NCI-H526 treated with DMSO at 0.1 percent for 48 hours (cell line): ENCODE data around the gene CRYBG1.

Source experiments
- DNase-seq: peaks from one replicate; lab custom pipeline; 2025; lab: John Stamatoyannopoulos, UW

CRYBG1 gene

DNA sequence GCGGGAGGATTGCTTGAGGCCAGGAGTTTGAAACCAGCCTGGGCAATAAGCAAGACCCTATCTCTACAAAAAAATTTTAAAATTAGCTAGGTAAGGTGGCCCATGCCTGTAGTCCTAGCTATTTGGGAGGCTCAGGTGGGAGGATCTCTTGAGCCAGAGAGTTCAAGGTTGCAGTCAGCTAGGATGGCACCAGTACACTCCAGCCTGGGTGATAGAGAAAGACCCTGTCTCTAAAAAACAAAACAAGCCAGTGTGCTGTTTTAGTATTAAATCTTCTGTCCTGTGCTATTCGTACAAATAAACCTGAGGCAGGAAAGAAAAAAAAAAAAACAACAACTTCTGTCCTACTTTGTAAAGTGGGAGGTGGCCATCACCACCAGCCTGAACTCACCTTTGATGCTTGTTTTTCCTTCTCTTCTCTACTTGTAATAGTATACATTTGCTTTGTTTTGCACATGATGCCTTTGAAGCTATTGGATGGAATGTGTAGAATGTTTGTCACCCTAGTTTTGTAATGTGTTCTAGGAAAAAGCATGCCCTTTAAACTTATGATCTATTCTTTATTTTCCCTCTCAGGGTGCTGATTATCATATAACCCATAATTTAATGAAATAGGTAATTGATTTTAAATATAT lies 102.5 kb downstream of the CRYBG1 start:
- DNase-seq = no peak

DNA sequence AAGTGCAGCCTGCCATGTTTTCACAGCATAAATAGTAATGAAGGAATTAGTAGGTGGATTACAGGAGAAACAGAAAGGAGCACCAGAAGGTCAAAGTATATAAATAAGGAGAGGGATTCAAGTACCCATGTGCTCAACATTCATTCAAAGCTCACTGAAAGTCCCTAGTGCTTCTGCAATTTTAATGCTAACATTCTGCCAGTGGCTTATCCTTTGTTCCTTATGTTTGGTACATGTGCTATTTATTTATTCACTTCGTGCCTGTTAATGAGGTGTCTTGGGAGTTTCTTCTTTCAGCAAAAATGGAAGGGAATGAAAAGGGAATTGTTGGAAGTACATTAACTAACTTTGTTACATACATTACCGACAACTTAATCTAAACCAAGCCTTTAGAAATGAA lies 105.7 kb downstream of the CRYBG1 start:
- DNase-seq = no peak

DNA sequence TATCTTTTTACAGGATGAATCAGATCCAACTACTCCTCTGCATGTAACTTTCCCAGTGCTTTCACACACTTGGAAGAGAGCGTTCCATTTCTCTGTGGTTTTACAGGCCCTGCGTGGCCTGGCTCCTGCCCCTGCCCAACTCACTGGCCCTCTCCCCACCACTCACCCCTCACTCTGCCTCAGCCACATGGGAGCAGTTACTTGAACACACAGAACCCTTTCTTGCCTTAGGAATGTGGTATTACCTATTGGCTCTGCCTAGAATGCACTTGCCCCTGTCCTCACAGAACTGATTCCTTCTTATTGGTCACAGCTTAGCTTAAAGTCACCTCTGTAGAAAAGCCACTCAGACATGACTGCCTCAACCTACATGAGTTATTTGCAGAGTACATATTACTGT lies 108.4 kb downstream of the CRYBG1 start:
- no peak for DNase-seq

DNA sequence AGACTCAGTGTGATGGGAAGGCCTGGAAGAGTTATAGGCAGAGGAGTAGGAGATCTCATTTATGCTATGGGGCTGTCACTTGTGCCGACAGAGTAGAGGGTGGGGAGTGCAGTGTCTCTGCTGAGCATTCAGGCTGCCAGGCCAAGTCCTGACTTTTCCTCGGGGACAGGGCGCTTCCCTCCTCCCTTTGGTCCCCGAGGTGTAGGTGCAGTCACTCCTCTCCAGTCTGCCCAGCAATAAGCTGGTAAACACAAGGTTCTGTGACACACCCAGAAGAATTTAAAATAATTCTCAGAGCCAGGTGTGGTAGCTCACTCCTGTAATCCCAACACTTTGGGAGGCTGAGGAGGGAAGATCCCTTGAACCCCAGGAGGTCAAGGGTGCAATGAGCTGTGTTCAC lies 109.4 kb downstream of the CRYBG1 start:
- no peak for DNase-seq

DNA sequence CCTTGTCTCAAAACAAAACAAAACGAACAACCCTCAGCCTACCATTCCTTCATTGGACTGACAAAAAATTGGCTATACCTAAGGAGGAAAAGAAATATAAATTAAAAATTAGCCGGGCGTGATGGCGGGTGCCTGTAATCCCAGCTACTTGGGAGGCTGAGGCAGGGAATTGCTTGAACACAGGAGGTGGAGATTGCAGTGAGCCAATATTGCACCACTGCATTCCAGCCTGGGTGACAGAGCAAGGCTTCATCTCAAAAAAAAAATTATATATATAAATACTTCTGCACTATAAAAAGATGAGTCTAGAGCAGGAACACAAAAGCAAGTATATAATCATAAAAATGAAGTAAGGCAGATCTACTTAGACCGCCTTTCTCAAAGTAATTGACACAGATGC lies 109.8 kb downstream of the CRYBG1 start:
- no peak for DNase-seq

DNA sequence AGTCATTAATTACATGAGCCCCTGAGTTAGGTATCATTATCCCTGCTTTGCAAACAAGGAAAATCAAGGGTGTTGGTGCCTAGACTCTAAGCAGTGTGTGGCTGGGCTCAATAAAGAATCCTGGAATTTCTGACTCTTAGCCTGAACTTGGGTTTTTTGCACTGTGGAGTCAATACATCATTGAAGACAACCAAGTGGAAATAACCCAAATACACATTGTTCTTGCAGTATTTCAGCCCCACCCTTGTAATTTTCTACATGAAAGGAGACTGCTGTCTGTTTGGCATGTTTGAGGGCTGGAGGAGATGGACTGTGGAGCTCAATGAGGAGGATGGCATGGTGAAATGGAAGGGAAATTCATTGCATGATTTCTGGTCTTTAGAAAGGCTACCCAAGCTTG lies 110.3 kb downstream of the CRYBG1 start:
- DNase-seq = no peak

DNA sequence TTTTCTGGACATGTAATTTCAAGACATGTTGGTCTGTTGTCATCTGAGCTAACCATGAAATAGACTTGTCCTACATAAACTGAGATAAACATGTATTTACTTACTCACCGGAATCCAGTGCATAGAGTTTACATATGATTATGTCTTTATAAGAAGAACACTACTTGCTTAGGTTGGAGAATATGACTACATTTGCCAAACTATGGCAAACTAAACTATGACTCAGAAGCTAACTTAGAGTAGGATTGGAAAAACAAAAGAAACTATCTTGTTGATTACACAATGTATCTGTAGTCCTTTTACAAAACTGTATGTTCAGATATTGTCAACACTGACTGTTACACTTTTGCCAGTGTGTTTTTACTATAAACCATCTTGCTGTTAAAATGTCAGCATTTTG lies 113.3 kb downstream of the CRYBG1 start:
- no peak for DNase-seq

DNA sequence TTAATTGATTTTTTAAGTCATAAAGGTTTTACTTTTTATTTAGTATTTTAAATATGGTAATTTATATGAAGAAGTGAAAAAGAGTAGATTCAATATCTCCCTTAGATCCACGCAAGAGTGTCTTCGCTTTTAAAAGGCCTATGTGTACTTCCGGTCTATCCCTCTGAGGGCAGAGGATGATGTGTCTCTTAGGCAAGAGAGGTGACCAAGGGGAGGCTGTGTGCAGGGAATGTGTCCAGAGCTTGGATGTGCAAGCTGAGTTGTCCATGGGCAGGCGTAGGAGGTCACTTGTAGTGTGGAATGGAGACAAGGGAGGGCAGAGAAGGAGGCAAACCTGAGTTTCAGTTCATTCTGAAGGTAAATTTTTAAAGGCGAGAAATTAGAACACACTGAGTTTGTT lies 113.9 kb downstream of the CRYBG1 start:
- no peak for DNase-seq

DNA sequence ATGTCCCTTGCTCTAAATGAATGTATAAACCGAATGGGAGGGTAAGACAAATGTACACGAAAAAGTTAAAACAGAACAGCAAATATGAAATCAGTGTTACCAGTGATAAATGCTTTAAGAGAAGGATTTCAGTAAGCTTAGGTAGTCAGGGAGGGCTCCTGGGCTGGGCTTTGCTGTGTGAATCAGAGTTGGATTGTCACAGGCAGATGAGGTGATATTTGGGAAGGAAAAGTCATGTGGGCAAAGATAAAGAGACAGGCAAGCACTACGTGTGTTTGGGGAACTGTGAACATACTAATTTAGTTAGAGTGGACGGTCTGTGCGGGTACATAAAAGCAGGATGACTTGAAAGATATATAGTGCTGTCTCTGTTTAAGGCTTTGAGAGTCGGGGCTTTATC lies 114.8 kb downstream of the CRYBG1 start:
- no peak for DNase-seq

DNA sequence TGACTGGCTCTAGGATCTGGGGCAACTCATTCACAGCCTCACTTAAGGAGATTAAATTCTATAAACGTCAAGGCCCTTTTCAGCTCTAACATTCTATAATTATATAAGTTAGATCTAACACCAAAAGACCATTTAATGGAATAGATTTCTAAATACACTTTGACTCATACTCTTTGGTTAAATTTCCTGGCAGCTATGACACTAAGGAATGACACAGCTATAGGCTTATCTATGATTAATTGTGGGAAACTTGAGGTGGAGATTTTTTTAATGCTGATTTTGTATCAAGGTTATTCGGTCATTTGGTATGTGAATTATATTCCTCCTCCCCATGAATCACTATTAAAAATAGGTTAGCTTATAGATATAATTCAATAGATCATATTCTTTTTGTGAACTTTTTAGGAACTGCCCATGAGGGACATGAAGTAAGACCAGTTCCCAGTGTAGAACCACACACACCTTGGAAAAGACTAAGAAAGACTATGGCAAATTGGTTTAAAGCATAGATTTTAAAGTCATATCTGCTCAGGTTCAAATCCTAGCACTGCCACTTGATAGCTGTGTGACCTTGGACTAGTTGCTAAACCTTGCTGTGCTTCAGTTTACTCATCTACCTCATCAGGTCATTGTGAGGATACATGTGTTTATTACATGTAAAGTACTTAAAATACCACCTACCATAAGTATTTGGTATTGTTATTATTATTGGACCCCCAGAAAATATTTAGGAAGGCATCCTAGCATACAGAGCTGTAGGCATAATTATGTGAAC lies 116.0 kb downstream of the CRYBG1 start:
- no peak for DNase-seq

DNA sequence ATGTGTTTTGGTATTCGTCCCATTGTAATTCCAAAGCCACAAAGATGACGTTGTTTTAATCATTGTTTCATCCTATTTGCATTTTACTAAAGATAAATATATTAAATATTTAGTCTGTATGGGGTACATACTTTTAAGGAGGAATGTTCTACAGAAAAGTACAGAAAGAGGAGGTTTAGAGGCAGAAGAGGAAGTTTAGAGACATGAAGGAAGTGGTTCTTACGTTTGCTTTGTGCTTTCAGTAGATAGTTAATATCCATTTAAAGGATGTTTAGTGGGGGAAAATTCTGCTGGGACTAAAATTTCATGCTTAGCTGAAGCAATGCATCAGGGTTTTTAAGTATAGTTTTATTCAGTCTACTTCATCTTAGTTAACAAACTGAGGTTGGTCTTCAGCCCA lies 116.6 kb downstream of the CRYBG1 start:
- DNase-seq = no peak

DNA sequence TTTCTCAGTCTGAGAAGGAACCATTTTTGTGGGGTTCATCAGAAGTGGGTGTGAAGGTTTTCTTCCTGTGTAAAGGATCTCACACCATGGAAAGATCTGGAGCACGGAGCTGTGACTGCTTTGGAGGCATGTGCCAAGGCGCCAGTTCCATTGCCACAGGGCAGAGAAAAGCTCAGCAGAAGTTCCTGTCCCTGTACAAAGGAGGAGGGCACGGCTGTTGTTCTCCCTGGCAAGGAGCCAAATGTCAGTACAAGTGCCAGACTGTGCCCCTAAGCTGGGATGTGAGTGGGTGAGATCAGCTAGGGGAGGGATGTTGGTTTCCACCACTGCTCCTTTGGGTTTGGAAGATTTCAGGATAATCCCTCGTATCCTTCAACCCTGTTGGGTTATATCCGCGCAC lies 117.3 kb downstream of the CRYBG1 start:
- no peak for DNase-seq

DNA sequence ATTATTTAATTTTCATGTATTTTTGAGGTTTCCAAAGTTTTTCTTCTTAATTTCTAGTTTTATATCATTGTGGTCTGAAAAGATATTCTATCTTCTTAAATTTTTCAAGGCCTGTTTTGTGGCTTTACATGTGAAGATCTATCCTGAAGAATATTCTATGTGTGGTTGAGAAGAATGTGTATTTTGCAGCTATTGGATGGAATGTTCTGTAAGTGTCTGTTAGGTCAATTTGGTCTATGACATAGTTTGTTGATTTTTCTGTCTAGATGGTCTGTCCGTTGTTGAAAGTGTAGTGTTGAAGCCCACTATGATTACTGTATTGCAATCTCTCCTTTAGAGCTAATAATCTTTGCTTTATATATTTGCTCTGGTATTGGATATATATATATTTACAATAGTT lies 125.7 kb downstream of the CRYBG1 start:
- DNase-seq = no peak

DNA sequence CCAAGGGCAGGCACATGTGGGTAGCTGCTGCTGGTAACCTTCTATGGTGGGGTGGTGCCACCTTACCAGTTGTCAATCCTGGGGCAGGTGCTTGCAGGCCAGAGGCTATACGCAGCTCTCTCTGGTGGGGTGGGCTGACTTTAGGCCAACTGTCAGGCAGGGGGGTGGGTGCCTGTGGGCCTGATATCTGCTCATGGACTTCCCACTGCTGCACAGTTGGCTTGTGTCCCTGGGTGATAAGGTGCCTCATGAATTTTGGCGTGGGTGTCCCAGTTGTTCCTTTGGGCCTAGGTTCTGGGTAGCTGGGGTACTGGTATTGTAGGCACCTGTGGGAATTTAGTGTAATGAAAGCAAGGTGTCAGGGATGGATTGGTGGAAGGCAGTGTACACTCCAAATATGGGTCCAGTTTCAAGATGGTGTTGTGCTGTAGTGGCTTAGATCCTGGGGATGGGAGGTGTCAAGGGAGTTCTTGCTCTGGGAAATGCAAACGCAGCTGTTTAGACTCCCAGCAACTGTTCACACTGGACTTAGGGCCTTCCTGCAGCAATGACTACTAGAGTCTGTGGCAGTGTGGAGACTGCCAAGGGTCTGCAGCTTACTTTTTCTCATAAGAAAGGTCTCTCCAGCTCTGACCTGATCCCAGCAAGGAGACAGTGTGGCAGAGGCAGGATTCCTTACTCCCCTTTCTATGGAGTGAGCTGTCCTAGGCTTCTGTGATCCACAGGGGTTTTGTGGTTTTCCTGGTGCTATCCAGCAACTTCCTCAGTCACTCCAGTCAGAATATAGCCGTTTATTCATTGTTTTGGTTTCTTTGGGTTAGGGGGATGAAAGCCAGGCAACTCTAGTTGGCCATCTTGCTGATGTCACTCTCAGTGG lies 128.2 kb downstream of the CRYBG1 start:
- DNase-seq = no peak

DNA sequence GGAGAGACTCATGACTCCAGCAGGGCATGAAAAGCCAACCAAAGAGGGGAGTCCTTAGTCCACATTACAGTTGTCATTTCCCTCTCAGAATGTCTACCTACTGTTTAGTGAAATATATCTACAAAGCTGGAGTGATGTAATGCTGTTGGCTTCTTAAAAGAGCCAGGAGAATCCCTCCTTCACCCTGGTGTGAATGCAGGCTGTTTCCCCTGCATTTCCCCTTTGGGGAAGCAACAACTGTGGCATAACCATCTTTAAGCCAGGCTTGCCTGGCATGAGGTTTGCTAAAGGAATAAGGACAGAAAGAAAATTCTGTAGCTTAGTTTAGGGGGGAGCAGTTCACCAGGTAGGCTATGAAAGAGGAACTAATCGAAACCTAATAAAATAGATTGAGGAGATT lies 129.5 kb downstream of the CRYBG1 start:
- DNase-seq = no peak

DNA sequence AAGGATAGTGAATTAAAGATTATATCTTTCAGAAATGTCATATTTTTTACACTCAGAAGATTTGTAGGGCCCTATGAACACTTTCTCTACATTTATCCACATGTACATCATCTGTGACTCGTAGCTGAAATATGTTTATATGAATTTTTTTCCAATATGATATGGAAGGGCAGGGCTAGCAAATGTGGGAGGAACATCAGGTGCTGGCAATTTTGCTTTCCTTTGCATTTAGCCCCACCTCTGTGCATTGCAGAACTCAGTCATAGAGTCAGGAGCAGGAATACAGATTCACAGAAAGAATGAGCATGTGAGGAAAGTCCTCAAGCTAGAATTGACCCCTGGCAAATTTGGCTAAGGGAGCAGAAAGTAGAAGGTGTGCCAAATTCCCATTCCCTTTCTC lies 129.9 kb downstream of the CRYBG1 start:
- DNase-seq = no peak

DNA sequence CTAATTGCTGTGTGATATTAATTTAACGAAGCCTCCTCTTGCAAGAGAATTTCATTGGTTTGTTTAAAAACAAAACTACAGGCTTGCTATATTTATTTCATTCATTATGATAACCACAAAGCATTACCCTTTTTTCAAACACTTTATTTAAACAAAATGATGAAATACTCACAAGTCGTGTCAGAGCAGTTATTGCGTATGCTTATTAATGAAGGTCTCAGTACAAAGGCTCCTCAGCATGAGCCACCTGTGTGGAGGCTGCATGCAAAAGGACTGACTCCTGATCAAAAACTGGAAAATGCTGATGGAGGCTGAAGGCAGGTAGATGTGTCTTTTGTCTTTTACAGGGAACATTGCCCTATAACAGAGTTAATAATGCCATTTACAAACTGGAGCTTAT lies 130.5 kb downstream of the CRYBG1 start:
- DNase-seq = no peak

DNA sequence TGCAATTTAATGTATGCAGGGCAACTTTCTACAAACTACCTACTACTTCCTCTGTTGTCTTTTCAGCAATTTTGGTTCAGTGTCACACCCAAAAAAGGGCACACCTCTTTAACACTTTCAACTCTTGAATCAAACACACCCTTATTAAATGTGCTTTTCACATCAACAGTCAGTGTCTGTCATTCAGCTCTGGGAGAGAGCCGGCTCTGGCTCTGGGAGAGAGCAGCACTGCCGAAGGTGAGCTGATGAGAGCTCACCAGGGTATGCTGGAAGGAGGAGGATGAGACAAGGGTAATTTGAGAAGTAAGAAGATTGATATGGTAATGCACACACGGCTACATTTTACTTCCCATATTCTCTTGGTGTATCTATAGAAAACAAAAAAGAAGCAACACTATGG lies 134.5 kb downstream of the CRYBG1 start:
- no peak for DNase-seq

DNA sequence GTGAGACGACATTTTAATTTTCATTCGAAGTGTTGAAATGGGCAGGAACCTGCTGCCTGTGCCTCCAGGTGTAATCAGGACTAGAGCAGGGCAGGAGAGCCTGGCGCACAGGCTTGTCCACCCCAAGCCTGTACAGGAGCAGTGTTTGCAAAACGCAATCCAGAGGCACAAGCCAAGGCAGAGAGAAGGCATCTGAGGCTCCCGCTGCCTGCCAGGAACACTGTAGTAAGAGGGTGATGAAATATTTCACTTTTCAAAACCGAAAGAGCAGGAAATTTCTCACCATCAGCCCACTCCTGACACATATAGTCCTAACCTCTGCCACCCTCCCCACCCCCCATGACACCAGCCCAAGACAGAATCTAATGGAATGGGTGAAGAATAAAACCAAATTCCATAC lies 136.3 kb downstream of the CRYBG1 start:
- DNase-seq = no peak

DNA sequence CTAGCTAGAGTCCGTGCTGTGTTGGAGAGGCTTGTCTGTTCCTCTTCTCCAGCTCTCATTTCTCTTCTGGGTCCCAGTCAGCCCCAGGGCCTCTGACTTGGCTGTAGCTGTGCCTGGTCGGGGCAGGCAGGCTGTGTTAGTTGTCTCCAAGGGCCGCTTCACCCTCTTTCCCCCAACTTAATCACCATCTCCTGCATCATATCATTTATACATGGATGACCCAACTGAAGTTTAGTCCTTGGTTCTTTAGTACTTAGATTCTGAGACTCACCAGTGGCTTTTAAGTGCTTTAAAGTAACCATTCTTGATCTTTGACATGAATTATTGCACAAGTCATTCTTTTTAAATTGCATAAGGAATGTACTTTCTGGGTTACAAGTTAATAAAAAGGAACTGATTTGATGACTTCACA lies 141.4 kb downstream of the CRYBG1 start:
- no peak for DNase-seq

DNA sequence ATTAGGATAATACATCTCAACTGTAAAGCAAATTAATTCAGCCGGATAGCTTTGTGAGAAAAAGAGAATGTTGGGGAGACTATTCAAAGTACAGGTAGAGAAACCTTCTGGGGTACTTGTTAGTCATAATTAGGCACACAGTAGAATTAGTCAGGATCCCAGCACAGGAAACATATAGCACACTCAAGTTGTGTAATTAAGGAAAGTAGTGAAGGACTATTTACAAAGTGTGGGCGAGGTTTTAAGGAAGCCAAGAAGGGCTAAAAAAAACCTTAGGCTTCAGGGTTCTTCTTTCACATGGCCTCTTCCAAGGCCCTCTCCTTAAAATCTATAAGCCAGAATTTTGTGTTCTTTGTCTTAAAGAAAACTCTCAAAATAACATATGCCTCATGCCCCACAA lies 142.0 kb downstream of the CRYBG1 start:
- no peak for DNase-seq

DNA sequence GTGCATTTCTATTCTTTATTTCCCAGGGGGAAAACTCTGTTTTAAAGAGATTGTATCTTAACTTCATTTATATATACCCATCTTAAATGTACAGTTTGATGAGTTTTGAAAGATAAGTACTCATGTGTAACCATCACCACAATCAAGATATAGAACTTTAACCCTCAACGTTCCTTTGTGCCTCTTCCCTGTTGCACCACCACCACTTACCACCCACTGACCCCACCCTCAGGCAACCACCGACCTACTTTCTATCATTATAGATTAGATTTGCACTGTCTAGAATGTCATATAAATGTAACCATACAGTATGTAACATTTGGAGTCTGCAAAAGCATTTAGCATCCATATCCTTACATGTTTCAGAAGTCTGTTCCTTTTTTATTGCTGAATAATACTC lies 147.8 kb downstream of the CRYBG1 start:
- DNase-seq = no peak

DNA sequence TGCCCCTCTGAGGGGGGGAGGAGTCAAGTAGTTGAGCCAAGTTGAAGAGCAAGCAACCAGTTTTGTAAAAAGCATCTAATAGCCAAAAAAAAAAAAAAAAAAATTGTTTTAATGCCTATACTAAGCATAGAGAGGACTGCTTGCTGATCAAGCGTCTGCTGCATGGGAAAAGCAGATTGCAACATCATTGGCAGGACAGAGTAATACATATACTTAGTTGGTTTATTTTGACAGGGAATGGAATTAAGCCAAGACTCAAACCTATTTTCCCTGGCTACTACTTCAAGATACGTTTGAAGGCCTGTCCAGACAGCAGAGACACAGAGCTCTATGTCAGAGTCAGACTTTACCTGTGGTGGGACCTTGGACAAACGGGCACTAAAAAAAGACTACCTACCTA lies 148.3 kb downstream of the CRYBG1 start:
- no peak for DNase-seq
